Common myeloid progenitor, CD34-positive (primary cell): ENCODE data around the gene HK2.

Source experiments
- CTCF ChIA-PET: fragments of 350-600 bp; sonication (Branson Sonifier 250); formaldehyde crosslinking; loops from one replicate; lab custom pipeline; 2021; ENCODE audit warnings: antibody characterized with exemption; lab: Charles Lee
- POLR2A ChIA-PET: fragments of 350-600 bp; sonication (Branson Sonifier 250); formaldehyde crosslinking; loops from one replicate; lab custom pipeline; 2021; ENCODE audit warnings: antibody characterized with exemption; lab: Charles Lee
- DNase-seq, 3 donors: peaks; one replicate each; pipeline versions ENCODE4 v3.0.0 to v3.0.0-alpha.2; 2013
- H3K27ac ChIP-seq, 2 experiments: 1 replicate in 1 of 2; 2 replicates in 1 of 2; pipeline ENCODE4 v1.7.0; 2013; ENCODE audit warnings: inconsistent platforms in 2 of 2, low read length in 2 of 2, mild to moderate bottlenecking in 2 of 2, low read depth in 1 of 2, moderate library complexity in 1 of 2; ENCODE audit not compliant: severe bottlenecking in 2 of 2, insufficient read depth in 1 of 2, poor library complexity in 1 of 2
- H3K27me3 ChIP-seq, 5 experiments: replicated peaks in 2 of 5; 1 replicate in 3 of 5; 2 replicates in 2 of 5; pipeline versions ENCODE4 v1.6.1 to v1.7.0; 2013; ENCODE audit warnings: low read length in 4 of 5, mild to moderate bottlenecking in 2 of 5, moderate library complexity in 2 of 5, inconsistent platforms in 1 of 5; ENCODE audit not compliant: insufficient read depth in 5 of 5, control insufficient read depth in 4 of 5
- H3K36me3 ChIP-seq, 4 experiments: 1 replicate in 2 of 4; 2 replicates in 2 of 4; pipeline versions ENCODE4 v1.6.1 to v1.7.0; 2013; ENCODE audit warnings: low read length in 3 of 4, control low read depth in 1 of 4, mild to moderate bottlenecking in 1 of 4; ENCODE audit not compliant: control insufficient read depth in 4 of 4, insufficient read depth in 4 of 4
- H3K4me1 ChIP-seq, 4 experiments: 1 replicate in 3 of 4; 2 replicates in 1 of 4; pipeline versions ENCODE4 v1.6.1 to v1.7.1; 2013; ENCODE audit warnings: low read length in 3 of 4, mild to moderate bottlenecking in 3 of 4, control low read depth in 1 of 4, inconsistent platforms in 1 of 4, moderate library complexity in 1 of 4; ENCODE audit not compliant: control insufficient read depth in 4 of 4, insufficient read depth in 4 of 4; ENCODE audit errors: control extremely low read depth in 1 of 4
- H3K4me3 ChIP-seq, 7 experiments: 1 replicate in 4 of 7; 2 replicates in 3 of 7; pipeline versions ENCODE4 v1.5.1 to v1.7.0; 2013; ENCODE audit warnings: mild to moderate bottlenecking in 7 of 7, low read length in 6 of 7, moderate library complexity in 6 of 7, inconsistent platforms in 2 of 7, low read depth in 2 of 7, control low read depth in 1 of 7; ENCODE audit not compliant: insufficient read depth in 4 of 7, control insufficient read depth in 1 of 7; ENCODE audit errors: extremely low read depth in 1 of 7
- H3K9me3 ChIP-seq, 5 experiments: 1 replicate in 4 of 5; 2 replicates in 1 of 5; pipeline versions ENCODE4 v1.6.1 to v1.7.1; 2013; ENCODE audit warnings: low read length in 4 of 5, mild to moderate bottlenecking in 2 of 5, inconsistent platforms in 1 of 5, low read depth in 1 of 5, moderate library complexity in 1 of 5; ENCODE audit not compliant: control insufficient read depth in 4 of 5, insufficient read depth in 2 of 5; ENCODE audit errors: control extremely low read depth in 1 of 5
- WGBS: methylation state at CpG from one replicate; pipeline ENCODE4 v1.1.5; 2013; ENCODE audit not compliant: insufficient coverage; 5-methylcytosine and 5-hydroxymethylcytosine counted together

Gene HK2

GRCh38 chr2:74886251-74886650, 52.3 kb downstream of the HK2 start:
- Histone ChIP-seq H3K36me3 (peaks cover 32 to 93% (median 81%) of the 10 kb centered on the region in 4 experiments), H3K27me3 (no peaks in the 10 kb centered on the region), H3K4me3 (no peak overlapping the region), H3K27ac (no peak overlapping the region), H3K9me3 (no peaks in the 10 kb centered on the region), H3K4me1 (peaks cover 0 to 9% (median 2%) of the 10 kb centered on the region in 4 experiments)
- ChIA-PET POLR2A (no interaction called here), CTCF (interaction anchor here (1.3 to 2.1 kb wide), 2 partner anchors 11 to 39 kb away, joined by 3 to 16 read pairs; no protein-coding TSS in a partner anchor)
- WGBS: 97% methylated on average over 5 of the region's 8 CpGs
- no peak for DNase-seq

GRCh38 chr2:74886811-74887210, 52.9 kb downstream of the HK2 start:
- 96% methylated on average over 4 of the region's 4 CpGs for WGBS
- Histone ChIP-seq H3K36me3 (peaks cover 31 to 90% (median 76%) of the 10 kb centered on the region in 4 experiments), H3K4me1 (peaks cover 0 to 9% (median 2%) of the 10 kb centered on the region in 4 experiments), H3K27me3 (no peaks in the 10 kb centered on the region), H3K27ac (no peak overlapping the region), H3K9me3 (no peaks in the 10 kb centered on the region), H3K4me3 (no peak overlapping the region)
- DNase-seq: no peak
- ChIA-PET POLR2A (no interaction called here), CTCF (interaction anchor here (1.0 to 2.1 kb wide), 4 partner anchors 11 to 196 kb away, joined by 3 to 16 read pairs (median 3); no protein-coding TSS in a partner anchor)

- 87% methylated on average over 7 of the region's 7 CpGs for WGBS
- Histone ChIP-seq H3K4me3 (no peak overlapping the region), H3K27ac (no peak overlapping the region), H3K27me3 (no peaks in the 10 kb centered on the region), H3K9me3 (no peaks in the 10 kb centered on the region), H3K4me1 (peaks cover 0 to 9% (median 2%) of the 10 kb centered on the region in 4 experiments), H3K36me3 (peaks cover 31 to 86% (median 72%) of the 10 kb centered on the region in 4 experiments)
- POLR2A ChIA-PET: no interaction called here
- CTCF ChIA-PET: interaction anchor here (1.0 to 1.3 kb wide), 3 partner anchors 11 to 197 kb away, joined by 3 read pairs; no protein-coding TSS in a partner anchor
- DNase-seq: no peak
Measured at GRCh38 chr2:74887445-74887951, 53.6 kb downstream of the HK2 start.

GRCh38 chr2:74887960-74888700, 54.2 kb downstream of the HK2 start:
- Histone ChIP-seq H3K27me3 (no peaks in the 10 kb centered on the region), H3K4me1 (peaks cover 0 to 9% (median 2%) of the 10 kb centered on the region in 4 experiments), H3K4me3 (no peak overlapping the region), H3K9me3 (no peaks in the 10 kb centered on the region), H3K27ac (no peak overlapping the region), H3K36me3 (peaks cover 31 to 83% (median 67%) of the 10 kb centered on the region in 4 experiments)
- WGBS: 100% methylated on average over 7 of the region's 8 CpGs
- DNase-seq: no peak
- POLR2A ChIA-PET: no interaction called here
- CTCF ChIA-PET: interaction anchor here (0.9 to 2.8 kb wide), 4 partner anchors 9 to 197 kb away, joined by 3 to 7 read pairs (median 4); no protein-coding TSS in a partner anchor

GRCh38 chr2:74889159-74889558, 55.2 kb downstream of the HK2 start:
- Histone ChIP-seq H3K9me3 (no peaks in the 10 kb centered on the region), H3K36me3 (peaks cover 31 to 90% (median 64%) of the 10 kb centered on the region in 4 experiments), H3K4me1 (peaks cover 0 to 5% (median 0%) of the 10 kb centered on the region in 4 experiments), H3K27me3 (no peaks in the 10 kb centered on the region), H3K4me3 (no peak overlapping the region), H3K27ac (no peak overlapping the region)
- POLR2A ChIA-PET: no interaction called here
- no peak for DNase-seq
- 98% methylated on average over 8 of the region's 9 CpGs for WGBS
- CTCF ChIA-PET: interaction anchor here (0.9 to 2.8 kb wide), 3 partner anchors 10 to 124 kb away, joined by 3 to 7 read pairs (median 4); no protein-coding TSS in a partner anchor

DNA sequence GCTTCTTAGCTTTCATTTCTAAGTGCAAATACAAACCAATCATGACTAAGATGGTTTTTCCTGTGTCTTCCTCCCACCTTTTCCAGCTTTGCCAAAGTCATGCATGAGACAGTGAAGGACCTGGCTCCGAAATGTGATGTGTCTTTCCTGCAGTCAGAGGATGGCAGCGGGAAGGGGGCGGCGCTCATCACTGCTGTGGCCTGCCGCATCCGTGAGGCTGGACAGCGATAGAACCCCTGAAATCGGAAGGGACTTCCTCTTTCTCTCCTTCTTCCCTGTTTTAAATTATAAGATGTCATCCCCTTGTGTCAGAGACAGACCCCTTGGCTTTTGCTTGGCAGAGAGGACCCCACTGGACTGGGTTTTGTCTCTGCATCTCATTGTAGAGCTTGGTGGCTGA, 56.8 kb downstream of the HK2 start:
- no peaks in the 10 kb centered on the region for H3K4me1 ChIP-seq
- peaks cover 29 to 87% (median 55%) of the 10 kb centered on the region in 4 experiments for H3K36me3 ChIP-seq
- no peak for DNase-seq
- no peak overlapping the region for H3K4me3 ChIP-seq
- peaks cover 0 to 5% (median 0%) of the 10 kb centered on the region in 5 experiments for H3K9me3 ChIP-seq
- no peak overlapping the region for H3K27ac ChIP-seq
- POLR2A ChIA-PET: interaction anchor here (0.6 kb wide), 1 partner anchor 17 kb away, joined by 6 read pairs; no protein-coding TSS in a partner anchor
- no peaks in the 10 kb centered on the region for H3K27me3 ChIP-seq
- 58% methylated on average over 6 of the region's 8 CpGs for WGBS
- CTCF ChIA-PET: interaction anchor here (2.8 kb wide), 1 partner anchor 14 kb away, joined by 7 read pairs; no protein-coding TSS in a partner anchor
